AG04449 (cell line): ENCODE measurements around the gene MRPL53.

ENCODE experiments used
- CTCF ChIA-PET: fragments of 350-600 bp; formaldehyde crosslinking; extraction: SDS; loops from one replicate; lab custom pipeline; 2021; ENCODE audit warnings: antibody characterized with exemption; lab: Yijun Ruan, JAX
- POLR2A ChIA-PET: fragments of 400-600, 350-600 bp; formaldehyde crosslinking; extraction: SDS; loops from one replicate; lab custom pipeline; 2020; ENCODE audit warnings: antibody characterized with exemption, inconsistent platforms; lab: Yijun Ruan, JAX
- DNase-seq: peaks from one replicate; pipeline ENCODE4 v3.0.0-alpha.2; 2010; ENCODE audit warnings: low read depth, low spot score
- H3K4me3 ChIP-seq: 2 replicates; pipeline ENCODE4 v1.5.1; 2011; ENCODE audit warnings: low read depth, mild to moderate bottlenecking, control low read depth, low read length
- TF ChIP-seq, protein P1 (sequence below): IDR thresholded peaks from one replicate; pipeline ENCODE4 v1.5.1; 2011; ENCODE audit warnings: mild to moderate bottlenecking, moderate library complexity, low read length, control low read depth, inconsistent platforms; ENCODE audit not compliant: insufficient read depth; ENCODE audit errors: missing control alignments

Gene MRPL53

DNA sequence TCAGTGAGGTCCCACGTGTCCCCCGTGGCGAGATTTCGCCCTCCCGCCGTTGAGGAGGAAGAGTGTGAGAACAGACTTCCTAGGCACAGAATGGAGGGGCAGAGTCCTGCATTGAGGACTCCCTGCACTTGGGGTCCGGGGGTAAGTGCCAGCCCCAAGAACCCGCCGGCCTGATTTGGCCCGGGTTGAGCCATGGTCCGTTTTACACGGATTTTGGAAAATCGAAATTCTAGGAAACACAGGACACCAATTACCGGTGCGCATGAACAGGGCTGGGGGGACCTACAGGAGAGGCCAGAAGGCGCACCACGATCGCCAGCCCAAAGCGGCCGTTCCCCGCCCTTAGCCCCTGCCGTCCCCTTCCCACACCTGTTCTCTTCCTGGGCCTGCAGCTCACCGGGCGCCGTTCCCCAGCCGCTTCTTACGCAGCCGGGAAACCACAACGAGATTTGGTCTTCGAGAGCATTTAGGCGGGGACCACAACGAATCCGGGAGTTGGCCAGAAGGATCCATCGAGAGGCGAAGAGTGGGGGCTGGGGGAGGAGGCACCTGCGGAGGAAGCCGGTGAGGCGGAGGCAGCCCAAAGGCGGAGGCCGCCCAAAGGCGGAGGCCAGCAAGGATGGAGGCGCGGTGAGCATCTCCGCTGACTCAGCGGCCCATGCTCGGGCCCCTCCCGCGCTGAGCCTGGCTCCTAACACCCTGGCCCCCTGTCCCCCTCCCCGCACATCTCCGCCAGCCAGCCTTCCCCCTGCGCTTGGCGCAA is 41.3 kb upstream of the MRPL53 start:
- POLR2A ChIA-PET, result no interaction called here
- H3K4me3 ChIP-seq, result no peak overlapping the region
- TF ChIP-seq, protein P1, sequence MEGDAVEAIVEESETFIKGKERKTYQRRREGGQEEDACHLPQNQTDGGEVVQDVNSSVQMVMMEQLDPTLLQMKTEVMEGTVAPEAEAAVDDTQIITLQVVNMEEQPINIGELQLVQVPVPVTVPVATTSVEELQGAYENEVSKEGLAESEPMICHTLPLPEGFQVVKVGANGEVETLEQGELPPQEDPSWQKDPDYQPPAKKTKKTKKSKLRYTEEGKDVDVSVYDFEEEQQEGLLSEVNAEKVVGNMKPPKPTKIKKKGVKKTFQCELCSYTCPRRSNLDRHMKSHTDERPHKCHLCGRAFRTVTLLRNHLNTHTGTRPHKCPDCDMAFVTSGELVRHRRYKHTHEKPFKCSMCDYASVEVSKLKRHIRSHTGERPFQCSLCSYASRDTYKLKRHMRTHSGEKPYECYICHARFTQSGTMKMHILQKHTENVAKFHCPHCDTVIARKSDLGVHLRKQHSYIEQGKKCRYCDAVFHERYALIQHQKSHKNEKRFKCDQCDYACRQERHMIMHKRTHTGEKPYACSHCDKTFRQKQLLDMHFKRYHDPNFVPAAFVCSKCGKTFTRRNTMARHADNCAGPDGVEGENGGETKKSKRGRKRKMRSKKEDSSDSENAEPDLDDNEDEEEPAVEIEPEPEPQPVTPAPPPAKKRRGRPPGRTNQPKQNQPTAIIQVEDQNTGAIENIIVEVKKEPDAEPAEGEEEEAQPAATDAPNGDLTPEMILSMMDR, result no peak

DNA sequence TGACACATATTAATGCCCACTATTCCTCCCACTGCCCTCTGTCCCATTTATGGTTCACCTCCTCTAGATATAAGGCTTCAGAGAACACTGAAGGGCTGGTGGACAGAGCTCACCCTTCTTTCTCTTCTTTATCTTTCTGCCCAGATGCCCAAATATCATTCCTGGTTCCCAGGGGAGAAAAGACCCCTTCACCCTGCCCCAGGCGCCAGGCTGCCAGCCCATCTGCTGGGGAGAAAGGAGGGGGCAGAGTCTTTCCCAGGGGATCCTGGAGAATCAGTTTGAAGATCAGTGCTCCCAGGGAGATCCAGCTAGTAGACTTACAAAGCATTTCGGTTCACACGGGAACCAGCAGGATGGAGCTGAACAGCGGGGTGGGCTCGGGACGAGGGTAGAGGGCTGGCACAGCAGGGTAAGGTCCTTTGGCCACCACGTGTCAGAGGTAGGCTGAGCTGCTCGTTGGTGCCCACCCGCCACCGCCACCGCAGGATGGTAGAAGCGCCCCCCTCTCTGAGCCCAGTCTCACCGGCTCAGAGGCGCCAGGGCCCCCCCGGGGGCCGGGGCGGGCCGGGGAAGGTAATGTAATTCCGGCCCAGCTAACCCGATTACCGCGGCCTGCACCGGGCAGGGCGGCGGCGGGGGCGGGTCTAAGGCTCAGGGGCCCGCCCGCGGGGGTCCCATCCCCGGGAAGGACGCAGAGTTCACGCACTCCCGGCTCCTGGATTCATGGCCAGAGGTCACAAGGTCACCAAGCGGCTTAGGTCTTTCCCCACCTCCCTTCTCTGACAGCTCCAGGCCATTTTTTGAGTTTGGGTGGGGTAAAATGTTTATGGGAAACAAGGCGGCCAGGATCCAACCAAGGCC is 40.5 kb upstream of the MRPL53 start:
- no peak for DNase-seq
- POLR2A ChIA-PET, result no interaction called here
- no peak overlapping the region for H3K4me3 ChIP-seq
- TF ChIP-seq, protein P1, result no peak
- CTCF ChIA-PET, result interaction anchor here (1.0 to 1.1 kb wide), 2 partner anchors 9 to 19 kb away, joined by 3 read pairs; no protein-coding TSS in a partner anchor

More for the DNA sequence above, 41.3 kb upstream of the MRPL53 start:
- DNase-seq, result no peak
- CTCF ChIA-PET, result interaction anchor here (1.1 kb wide), 1 partner anchor 10 kb away, joined by 3 read pairs; no protein-coding TSS in a partner anchor

DNA sequence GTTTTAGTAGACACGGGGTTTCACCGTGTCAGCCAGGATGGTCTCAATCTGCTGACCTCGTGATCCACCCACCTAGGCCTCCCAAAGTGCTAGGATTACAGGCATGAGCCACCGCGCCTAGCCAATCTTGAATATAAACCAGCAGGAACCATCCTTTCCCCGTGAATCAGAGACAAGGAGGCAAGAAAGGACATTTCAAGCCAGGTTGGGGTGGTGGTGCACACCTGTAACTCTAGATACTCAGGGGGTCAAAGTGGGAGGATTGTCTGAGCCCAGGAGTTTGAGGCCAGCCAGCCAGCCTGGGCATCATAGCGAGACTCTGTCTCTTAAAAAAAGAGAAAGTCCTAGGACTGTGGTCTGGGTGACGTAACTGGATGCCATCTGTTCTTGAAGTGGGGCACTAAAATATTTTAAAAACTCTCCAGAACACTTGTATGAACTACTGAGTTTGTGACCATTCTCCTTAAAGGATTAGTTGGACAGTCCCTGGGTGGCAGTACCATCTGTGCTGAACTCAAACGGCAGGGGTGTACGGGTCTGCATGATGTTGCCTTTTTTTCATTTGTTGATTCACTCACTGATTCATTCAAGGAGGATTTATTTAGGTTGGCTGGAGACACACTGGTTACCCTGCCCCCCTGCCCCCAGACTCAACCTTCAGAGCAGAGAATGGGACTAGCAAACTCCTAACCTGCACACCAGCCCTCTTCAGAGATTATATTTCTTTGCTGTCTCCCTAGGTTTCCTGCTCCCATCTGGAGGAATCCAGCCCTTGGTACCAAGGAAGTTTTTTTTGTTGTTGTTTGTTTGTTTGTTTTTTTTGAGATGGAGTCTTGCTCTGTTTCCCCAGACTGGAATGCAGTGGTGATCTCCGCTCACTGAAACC is 38.9 kb upstream of the MRPL53 start:
- TF ChIP-seq, protein P1, result no peak
- no peak for DNase-seq
- H3K4me3 ChIP-seq, result no peak overlapping the region
- ChIA-PET CTCF (interaction anchor here (13.6 kb wide), 1 partner anchor 76 kb away, joined by 202 read pairs; no protein-coding TSS in a partner anchor), POLR2A (no interaction called here)

DNA sequence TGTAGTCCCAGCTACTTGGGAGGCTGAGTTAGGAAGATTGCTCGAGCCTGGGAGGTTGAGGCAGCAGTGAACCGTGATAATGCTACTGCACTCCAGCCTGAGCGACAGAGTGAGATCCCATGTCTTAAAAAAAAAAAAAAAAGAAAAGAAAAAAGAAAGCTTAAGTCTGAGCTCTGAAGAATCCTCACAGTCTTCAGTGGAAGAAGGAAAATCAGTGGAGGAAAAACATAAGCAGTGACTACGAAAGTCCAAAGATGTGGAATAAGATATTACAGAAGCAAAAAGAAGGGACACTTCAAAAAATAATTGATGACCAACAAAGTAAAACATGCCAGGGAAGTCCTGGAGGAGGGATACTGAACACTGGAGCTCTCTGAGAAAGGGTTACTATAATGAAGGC is 37.8 kb upstream of the MRPL53 start:
- TF ChIP-seq, protein P1, result no peak
- POLR2A ChIA-PET, result no interaction called here
- CTCF ChIA-PET, result interaction anchor here (2.7 to 13.6 kb wide), 2 partner anchors 28 to 77 kb away, joined by 18 to 202 read pairs; partner anchors contain the start of genes CCDC142 and TTC31
- no peak overlapping the region for H3K4me3 ChIP-seq
- no peak for DNase-seq

DNA sequence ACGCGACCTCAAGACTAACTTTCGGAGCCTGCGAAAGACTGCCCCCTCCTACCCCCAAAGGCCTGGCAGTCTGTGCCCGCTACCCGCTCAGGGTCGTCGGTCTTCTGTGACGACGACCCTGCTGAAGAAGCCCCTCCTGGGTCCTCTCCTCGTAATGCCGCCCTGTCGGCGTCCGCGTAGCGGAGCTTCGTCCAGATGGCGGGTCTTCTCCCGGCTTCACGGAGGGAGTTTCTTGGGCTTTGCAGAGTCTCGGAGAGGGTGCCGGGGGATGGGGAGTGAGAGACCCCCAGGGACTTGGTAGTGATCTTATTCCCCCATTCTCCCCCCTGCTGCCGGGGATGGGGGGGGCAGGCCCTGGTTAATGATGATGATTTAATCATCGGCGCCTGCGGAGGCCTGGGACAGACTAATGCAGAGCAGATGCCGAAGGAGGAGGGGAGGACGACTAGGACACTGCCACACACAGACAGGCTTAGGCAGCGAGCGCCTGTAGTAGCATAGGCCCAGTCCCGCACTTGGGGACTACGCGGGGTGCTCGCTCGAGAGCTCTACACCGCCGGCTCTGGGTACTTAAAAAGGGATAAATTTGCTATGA is 35.5 kb upstream of the MRPL53 start:
- TF ChIP-seq, protein P1, result no peak
- ChIA-PET POLR2A (interaction anchor here (0.9 to 1.0 kb wide), 2 partner anchors 8 to 76 kb away, joined by 3 to 4 read pairs; no protein-coding TSS in a partner anchor), CTCF (interaction anchor here (0.7 to 13.6 kb wide), 9 partner anchors 10 to 79 kb away, joined by 3 to 202 read pairs (median 7); partner anchors contain the start of genes AUP1, CCDC142, HTRA2 and TTC31)
- H3K4me3 ChIP-seq, result peak overlapping the region; percentile 100
- DNase-seq, result no peak
